SK-N-SH (cell line): ENCODE measurements around the gene CCNL2. TPM values are rescaled to one million over a fixed set of nuclear protein-coding genes. Genes with fewer than 3 reads are reported as not detected.

ENCODE experiments used
- CTCF ChIA-PET: fragments of 300-600, 350-600 bp; formaldehyde crosslinking; extraction: SDS; loops from one replicate; lab custom pipeline; 2021; lab: Yijun Ruan, JAX
- POLR2A ChIA-PET: fragments of 350-600 bp; sonication (Branson Sonifier 250); formaldehyde crosslinking; extraction: SDS; loops from one replicate; lab custom pipeline; 2020; ENCODE audit warnings: antibody characterized with exemption, inconsistent platforms; lab: Yijun Ruan, JAX
- DNase-seq: peaks from one replicate; pipeline ENCODE4 v3.0.0; 2012
- H2AFZ ChIP-seq: fragments of 200-600 bp; sonication (generic); 2 replicates; pipeline ENCODE4 v1.8.1; 2016; ENCODE audit warnings: antibody characterized with exemption, mild to moderate bottlenecking, low read depth
- H3F3A ChIP-seq: fragments of 200-600 bp; sonication (generic); replicated peaks from 2 replicates; pipeline ENCODE3; 2016; ENCODE audit warnings: antibody characterized with exemption, mild to moderate bottlenecking; ENCODE audit not compliant: insufficient read depth
- H3K27ac ChIP-seq, 2 experiments: fragments of 200-500 bp in 1 of 2; fragments of 200-600 bp in 1 of 2; sonication (Bioruptor generic) in 1 of 2; sonication (generic), shearing (Covaris generic) in 1 of 2; 2 replicates each; pipeline versions ENCODE4 v1.5.1 to v1.6.1; 2014 to 2016; ENCODE audit warnings: low read depth in 2 of 2, inconsistent platforms in 1 of 2, low read length in 1 of 2, mild to moderate bottlenecking in 1 of 2, mixed read lengths in 1 of 2
- H3K27me3 ChIP-seq: fragments of 200-600 bp; sonication (generic), shearing (Covaris generic); 2 replicates; pipeline ENCODE4 v1.6.1; 2016; ENCODE audit warnings: mixed run types; ENCODE audit not compliant: insufficient read depth
- H3K36me3 ChIP-seq, 2 experiments: fragments of 200-500 bp in 1 of 2; fragments of 200-600 bp in 1 of 2; sonication (Bioruptor generic) in 1 of 2; sonication (generic) in 1 of 2; replicated peaks in 1 of 2; 2 replicates each; pipeline versions ENCODE3 to v1.5.1; 2014 to 2016; ENCODE audit warnings: low read length in 1 of 2, mild to moderate bottlenecking in 1 of 2; ENCODE audit not compliant: insufficient read depth in 2 of 2, control insufficient read depth in 1 of 2
- H3K4me1 ChIP-seq, 2 experiments: fragments of 200-500 bp in 1 of 2; fragments of 200-600 bp in 1 of 2; sonication (Bioruptor generic) in 1 of 2; sonication (generic), shearing (Covaris generic) in 1 of 2; 2 replicates each; pipeline versions ENCODE4 v1.5.1 to v1.6.1; 2014 to 2016; ENCODE audit warnings: low read depth in 1 of 2, low read length in 1 of 2, mixed run types in 1 of 2; ENCODE audit not compliant: insufficient read depth in 2 of 2, control insufficient read depth in 1 of 2
- H3K4me2 ChIP-seq: fragments of 200-600 bp; sonication (generic), shearing (Covaris generic); 2 replicates; pipeline ENCODE4 v1.6.1; 2017; ENCODE audit warnings: mixed run types
- H3K4me3 ChIP-seq, 2 experiments: fragments of 200-500 bp in 1 of 2; fragments of 200-600 bp in 1 of 2; sonication (Bioruptor generic) in 1 of 2; sonication (generic), shearing (Covaris generic) in 1 of 2; 2 replicates each; pipeline versions ENCODE4 v1.5.1 to v1.8.1; 2014 to 2016; ENCODE audit warnings: low read depth in 2 of 2, inconsistent platforms in 1 of 2, low read length in 1 of 2, mild to moderate bottlenecking in 1 of 2, mixed read lengths in 1 of 2, moderate library complexity in 1 of 2
- H3K79me2 ChIP-seq: fragments of 200-600 bp; sonication (generic); 2 replicates; pipeline ENCODE4 v1.8.1; 2017; ENCODE audit warnings: mild to moderate bottlenecking; ENCODE audit not compliant: insufficient read depth
- H3K9ac ChIP-seq: fragments of 200-600 bp; sonication (generic); 2 replicates; pipeline ENCODE4 v1.6.1; 2017; ENCODE audit warnings: mixed run types
- H3K9me2 ChIP-seq: fragments of 200-600 bp; sonication (generic); 2 replicates; pipeline ENCODE4 v1.6.1; 2017; ENCODE audit warnings: mixed run types
- H3K9me3 ChIP-seq: fragments of 200-600 bp; sonication (generic); 2 replicates; pipeline ENCODE4 v1.6.1; 2017; ENCODE audit warnings: mixed run types, mild to moderate bottlenecking, moderate library complexity
- H4K20me1 ChIP-seq: fragments of 200-600 bp; sonication (generic); 2 replicates; pipeline ENCODE4 v1.6.1; 2017; ENCODE audit warnings: mild to moderate bottlenecking, mixed run types; ENCODE audit not compliant: insufficient read depth
- ELF1 ChIP-seq: IDR thresholded peaks from 2 replicates; pipeline ENCODE4 v1.4.0; 2012
- EP300 ChIP-seq, 2 experiments: IDR thresholded peaks; 2 replicates each; pipeline versions ENCODE4 v1.4.0 to v1.6.1; 2012; ENCODE audit warnings: borderline replicate concordance in 1 of 2, low read depth in 1 of 2, low read length in 1 of 2
- EZH2phosphoT487 ChIP-seq: fragments of 200-600 bp; sonication (generic); IDR thresholded peaks from 2 replicates; pipeline ENCODE4 v1.6.1; 2017; ENCODE audit warnings: low read depth, mixed run types, mild to moderate bottlenecking, antibody characterized with exemption, moderate library complexity, borderline replicate concordance
- GABPA ChIP-seq: IDR thresholded peaks from 2 replicates; pipeline ENCODE4 v1.4.0; 2012; ENCODE audit warnings: low read depth, mild to moderate bottlenecking
- MEF2A ChIP-seq: IDR thresholded peaks from 2 replicates; pipeline ENCODE4 v1.4.0; 2012; ENCODE audit warnings: low read depth, borderline replicate concordance
- MXI1 ChIP-seq: IDR thresholded peaks from 2 replicates; pipeline ENCODE4 v1.6.1; 2012; ENCODE audit warnings: mild to moderate bottlenecking, low read depth, low read length, improper control_type of control experiment
- POLR2AphosphoS5 ChIP-seq: IDR thresholded peaks from 2 replicates; pipeline ENCODE4 v1.6.1; 2012; ENCODE audit warnings: low read depth, low read length
- RAD21 ChIP-seq: IDR thresholded peaks from 2 replicates; pipeline ENCODE4 v1.6.1; 2012; ENCODE audit warnings: mild to moderate bottlenecking, low read length
- REST ChIP-seq: IDR thresholded peaks from 2 replicates; pipeline ENCODE4 v1.6.1; 2012; ENCODE audit warnings: mild to moderate bottlenecking, low read depth, low read length, moderate library complexity
- RXRA ChIP-seq: IDR thresholded peaks from 2 replicates; pipeline ENCODE4 v1.4.0; 2012; ENCODE audit warnings: low read depth, mild to moderate bottlenecking, borderline replicate concordance
- SIN3A ChIP-seq: IDR thresholded peaks from 2 replicates; pipeline ENCODE4 v1.6.1; 2012; ENCODE audit warnings: low read depth, mild to moderate bottlenecking, low read length, moderate library complexity, borderline replicate concordance
- TAF1 ChIP-seq: IDR thresholded peaks from 2 replicates; pipeline ENCODE4 v1.6.1; 2012; ENCODE audit warnings: low read depth, mild to moderate bottlenecking, low read length, moderate library complexity, borderline replicate concordance
- TCF12 ChIP-seq: IDR thresholded peaks from 2 replicates; pipeline ENCODE4 v1.4.0; 2012
- TEAD4 ChIP-seq: IDR thresholded peaks from 2 replicates; pipeline ENCODE4 v1.4.0; 2012; ENCODE audit warnings: mild to moderate bottlenecking, borderline replicate concordance; ENCODE audit not compliant: insufficient read depth
- YY1 ChIP-seq: IDR thresholded peaks from 2 replicates; pipeline ENCODE4 v1.4.0; 2012; ENCODE audit warnings: low read depth, mild to moderate bottlenecking
- ZBTB33 ChIP-seq: IDR thresholded peaks from 2 replicates; pipeline ENCODE4 v1.4.0; 2012; ENCODE audit warnings: low read depth, borderline replicate concordance
- WGBS: methylation state at CpG from one replicate; pipeline ENCODE4 v1.1.6; 2017; ENCODE audit warnings: low lambda C conversion rate; 5-methylcytosine and 5-hydroxymethylcytosine counted together
- polyA plus RNA-seq, 3 experiments: library from polyadenylated mRNA; depleted of rRNA; stranded (reverse); fragments of >200 nt; gene quantifications; 2 replicates each; pipeline ENCODE4 v1.2.3, GENCODE V29; 2012
- TF ChIP-seq, protein P1 (sequence below): fragments of 150-350 bp; IDR thresholded peaks from 2 replicates; pipeline ENCODE4 v1.6.1; 2016; ENCODE audit warnings: mild to moderate bottlenecking, low read depth, low read length

CCNL2 gene
- polyA plus RNA-seq, 1 of the 3 experiments (the other 2 are of a cell fraction), result 362 TPM

GRCh38 chr1:1433804-1434130 is 34.6 kb upstream of the CCNL2 start:
- POLR2A ChIA-PET, result interaction anchor here (0.6 to 1.3 kb wide), 2 partner anchors 26 to 54 kb away, joined by 3 read pairs; partner anchors contain the start of gene MRPL20

More at GRCh38 chr1:1433804-1434130, 34.6 kb upstream of the CCNL2 start:
- no peaks in the 10 kb centered on the region for H3K79me2 ChIP-seq
- CTCF ChIA-PET, result interaction anchor here (1.2 kb wide), 1 partner anchor 59 kb away, joined by 3 read pairs; the partner anchor contains the start of gene AURKAIP1
- H3F3A ChIP-seq, result no peaks in the 10 kb centered on the region
- H3K9me2 ChIP-seq, result no peaks in the 10 kb centered on the region
- H2AFZ ChIP-seq, result no peak overlapping the region
- H3K27ac ChIP-seq, result no peak overlapping the region
- H3K9me3 ChIP-seq, result no peaks in the 10 kb centered on the region
- H3K4me3 ChIP-seq, result no peak overlapping the region
- WGBS, result 60% methylated on average over 1 of the region's 12 CpGs
- H3K4me1 ChIP-seq, result peaks cover 0 to 28% of the 10 kb centered on the region in 2 experiments; a peak in 1 of 4 replicates
- H3K4me2 ChIP-seq, result no peak overlapping the region
- H3K36me3 ChIP-seq, result no peaks in the 10 kb centered on the region
- no peaks in the 10 kb centered on the region for H4K20me1 ChIP-seq
- H3K27me3 ChIP-seq, result no peaks in the 10 kb centered on the region
- H3K9ac ChIP-seq, result no peak overlapping the region
- DNase-seq, result peak; percentile 31
- TF ChIP-seq RAD21, result no peak
- TF ChIP-seq EP300 (IDR thresholded peaks at IDR 0.05; ENCODE audit: borderline replicate concordance in 1 of 2, low read depth in 1 of 2, low read length in 1 of 2), result no peak
- no peak for TF ChIP-seq SIN3A
- TF ChIP-seq EZH2phosphoT487, result no peak
- no peak for TF ChIP-seq TAF1
- TF ChIP-seq, protein P1, sequence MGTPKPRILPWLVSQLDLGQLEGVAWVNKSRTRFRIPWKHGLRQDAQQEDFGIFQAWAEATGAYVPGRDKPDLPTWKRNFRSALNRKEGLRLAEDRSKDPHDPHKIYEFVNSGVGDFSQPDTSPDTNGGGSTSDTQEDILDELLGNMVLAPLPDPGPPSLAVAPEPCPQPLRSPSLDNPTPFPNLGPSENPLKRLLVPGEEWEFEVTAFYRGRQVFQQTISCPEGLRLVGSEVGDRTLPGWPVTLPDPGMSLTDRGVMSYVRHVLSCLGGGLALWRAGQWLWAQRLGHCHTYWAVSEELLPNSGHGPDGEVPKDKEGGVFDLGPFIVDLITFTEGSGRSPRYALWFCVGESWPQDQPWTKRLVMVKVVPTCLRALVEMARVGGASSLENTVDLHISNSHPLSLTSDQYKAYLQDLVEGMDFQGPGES, result no peak
- no peak for TF ChIP-seq ZBTB33
- no peak for TF ChIP-seq POLR2AphosphoS5
- no peak for TF ChIP-seq ELF1
- no peak for TF ChIP-seq MXI1
- TF ChIP-seq REST, result no peak
- TF ChIP-seq YY1, result no peak
- no peak for TF ChIP-seq TCF12
- TF ChIP-seq RXRA, result no peak
- TF ChIP-seq MEF2A, result no peak
- no peak for TF ChIP-seq TEAD4
- no peak for TF ChIP-seq GABPA
